Measurements from ENCODE around the gene ASIC4. TPM values are rescaled to one million over a fixed set of nuclear protein-coding genes. Genes with fewer than 3 reads are reported as not detected.

Gene ASIC4
- total and polyA plus RNA-seq, 2 of the 13 experiments (the other 11 are each of a cell fraction or from before 2014, with no cell fraction given) = 0.03 TPM; not detected in 1

GRCh38 chr2:219492575-219492974 is 21.7 kb upstream of the ASIC4 start:
- H3K4me2 ChIP-seq (ENCODE audit: low read depth, low read length) = no peak overlapping the region
- no peaks in the 10 kb centered on the region for H3K36me3 ChIP-seq (replicated peaks in 1 of 2; ENCODE audit: control insufficient read depth in 1 of 2, insufficient read depth in 2 of 2, low read length in 2 of 2)
- intact Hi-C loops (cut with micrococcal nuclease; ENCODE audit: unreplicated experiment) = no loop called here
- ChIA-PET CTCF (ENCODE audit: low intra/inter-chr PET ratio, low total read pairs) (interaction anchor here (1.5 to 4.5 kb wide), 3 partner anchors 17 to 38 kb away, joined by 4 to 26 read pairs (median 6); no protein-coding TSS in a partner anchor), POLR2A (no interaction called here)
- H3K79me2 ChIP-seq (ENCODE audit: insufficient read depth, low read length) = no peaks in the 10 kb centered on the region
- DNase-seq (ENCODE audit: low spot score) (peak; percentile 18), FAIRE-seq (no peak), ATAC-seq (peak; percentile 69)
- H3K27ac ChIP-seq (ENCODE audit: extremely low read length, insufficient read depth, low read length) = no peak overlapping the region
- H3K9ac ChIP-seq (ENCODE audit: insufficient read depth, low read depth, low read length) = no peak overlapping the region
- WGBS (ENCODE audit: low lambda C conversion rate) = 2% methylated on average over 4 of the region's 20 CpGs
- no peaks in the 10 kb centered on the region for H3K9me3 ChIP-seq (ENCODE audit: low read length)
- H3K4me1 ChIP-seq (ENCODE audit: insufficient read depth, low read length) = peaks cover 25% of the 10 kb centered on the region
- no peak overlapping the region for H3K4me3 ChIP-seq (replicated peaks in 1 of 3; ENCODE audit: insufficient read depth in 1 of 3, low read depth in 2 of 3, low read length in 3 of 3)
- BruUV-seq (replicated peaks) = no TSS peak
- H3K27me3 ChIP-seq (ENCODE audit: control insufficient read depth in 1 of 2, insufficient read depth in 2 of 2, low read length in 2 of 2) = peaks cover 35 to 99% of the 10 kb centered on the region in 2 experiments; a peak in 4 of 5 replicates
- H4K20me1 ChIP-seq (ENCODE audit: insufficient read depth, low read length) = no peaks in the 10 kb centered on the region
- in situ Hi-C loops (cut with HindIII; ENCODE audit: extremely low pct_ligation_motif_present, low pct_unique_long_range_greater_than_20kb) = loop anchor here (5.0 kb wide), 1 partner anchor 40 kb away; no protein-coding TSS in a partner anchor
- H2AFZ ChIP-seq (ENCODE audit: low read length) = no peak overlapping the region
- TF ChIP-seq ELK4 (CRISPR knock-in tag; IDR thresholded peaks at IDR 0.05; ENCODE audit: borderline replicate concordance) (no peak), PRDM10 (CRISPR knock-in tag; IDR thresholded peaks at IDR 0.05; ENCODE audit: low read depth) (no peak), ZSCAN22 (CRISPR knock-in tag; IDR thresholded peaks at IDR 0.05) (no peak), JUND (CRISPR knock-in tag; IDR thresholded peaks at IDR 0.05) (no peak), ZNF768 (CRISPR knock-in tag; IDR thresholded peaks at IDR 0.05) (0 out of 2 replicates have a peak, but pooled peaks have one; percentile 20), NCOA5 (CRISPR knock-in tag; IDR thresholded peaks at IDR 0.05) (no peak), THAP8 (CRISPR knock-in tag; IDR thresholded peaks at IDR 0.05; ENCODE audit: borderline replicate concordance) (no peak), HNRNPLL (IDR thresholded peaks at IDR 0.05; ENCODE audit: low read depth, low read length, poor library complexity, severe bottlenecking) (peak; percentile 48), STAG1 (CRISPR knock-in tag; IDR thresholded peaks at IDR 0.05) (peak; percentile 63), E2F2 (CRISPR knock-in tag; IDR thresholded peaks at IDR 0.05; ENCODE audit: borderline replicate concordance) (no peak), BATF2 (CRISPR knock-in tag; IDR thresholded peaks at IDR 0.05) (no peak), SMAD3 (CRISPR knock-in tag; IDR thresholded peaks at IDR 0.05) (no peak), RAD21 (CRISPR knock-in tag; IDR thresholded peaks at IDR 0.05) (peak; percentile 75), THYN1 (CRISPR knock-in tag; IDR thresholded peaks at IDR 0.05; ENCODE audit: borderline replicate concordance, low read depth) (no peak), EED (CRISPR knock-in tag; IDR thresholded peaks at IDR 0.05) (0 out of 2 replicates have a peak, but pooled peaks have one; percentile 37), ZNF577 (CRISPR knock-in tag; IDR thresholded peaks at IDR 0.05; ENCODE audit: borderline replicate concordance, low read depth) (no peak), PRPF4 (IDR thresholded peaks at IDR 0.05; ENCODE audit: low read depth, low read length, poor library complexity, severe bottlenecking) (no peak), ZNF546 (CRISPR knock-in tag; conservative IDR thresholded peaks at IDR 0.05) (no peak)

Measured in HepG2 (cell line).